Activated effector memory CD4-positive, alpha-beta T cell treated with Interleukin-2 at 50 U/mL for 16 hours (primary cell): ENCODE results near the gene VEGFB.

Source experiments
- DNase-seq: peaks from one replicate; pipeline ENCODE4 v3.0.0-alpha.2; 2020

Gene VEGFB

GRCh38 chr11:64233913-64234586 lies at the start of gene VEGFB:
TSS of gene VEGFB (plus strand) at chr11:64234584. CDS start at chr11:64234834, 250 bp downstream.
- DNase-seq, result peak; percentile 68

GRCh38 chr11:64185175-64185692 lies 49.1 kb upstream of the VEGFB start:
- no peak for DNase-seq

- peak; percentile 97 for DNase-seq
Observed at GRCh38 chr11:64185693-64186491, 48.5 kb upstream of the VEGFB start, which contains the start of gene STIP1. TSS of gene STIP1 (plus strand) at chr11:64186171. CDS start at chr11:64186262, 91 bp downstream.

- DNase-seq, result peak; percentile 33
Observed at GRCh38 chr11:64186492-64187165, 47.8 kb upstream of the VEGFB start.

GRCh38 chr11:64192434-64192833 lies 42.0 kb upstream of the VEGFB start:
- no peak for DNase-seq

- DNase-seq, result no peak
Observed at GRCh38 chr11:64196626-64197025, 37.8 kb upstream of the VEGFB start.

GRCh38 chr11:64198511-64198910 lies 35.9 kb upstream of the VEGFB start:
- no peak for DNase-seq

- DNase-seq, result no peak
Observed at GRCh38 chr11:64201543-64201942, 32.8 kb upstream of the VEGFB start.

- no peak for DNase-seq
Observed at GRCh38 chr11:64202992-64203391, 31.4 kb upstream of the VEGFB start.

- no peak for DNase-seq
Observed at GRCh38 chr11:64203421-64204079, 30.8 kb upstream of the VEGFB start.

GRCh38 chr11:64204080-64204440 lies 30.3 kb upstream of the VEGFB start:
- no peak for DNase-seq

- peak; percentile 77 for DNase-seq
Observed at GRCh38 chr11:64204464-64204989, 29.9 kb upstream of the VEGFB start.

GRCh38 chr11:64206457-64207255 lies 27.7 kb upstream of the VEGFB start, which contains the start of gene FERMT3:
TSS of gene FERMT3 (plus strand) at chr11:64206721. CDS start at chr11:64207365, 644 bp downstream.
- peak; percentile 69 for DNase-seq

GRCh38 chr11:64207256-64208085 lies 26.9 kb upstream of the VEGFB start:
- peak; percentile 68 for DNase-seq

GRCh38 chr11:64208086-64208795 lies 26.1 kb upstream of the VEGFB start:
- DNase-seq, result no peak

GRCh38 chr11:64208796-64209562 lies 25.4 kb upstream of the VEGFB start:
- no peak for DNase-seq

- no peak for DNase-seq
Observed at GRCh38 chr11:64209563-64209843, 24.9 kb upstream of the VEGFB start.

GRCh38 chr11:64210301-64211020 lies 23.9 kb upstream of the VEGFB start:
- no peak for DNase-seq
